ENCODE measurements around the gene C10orf90.

Gene C10orf90

DNA sequence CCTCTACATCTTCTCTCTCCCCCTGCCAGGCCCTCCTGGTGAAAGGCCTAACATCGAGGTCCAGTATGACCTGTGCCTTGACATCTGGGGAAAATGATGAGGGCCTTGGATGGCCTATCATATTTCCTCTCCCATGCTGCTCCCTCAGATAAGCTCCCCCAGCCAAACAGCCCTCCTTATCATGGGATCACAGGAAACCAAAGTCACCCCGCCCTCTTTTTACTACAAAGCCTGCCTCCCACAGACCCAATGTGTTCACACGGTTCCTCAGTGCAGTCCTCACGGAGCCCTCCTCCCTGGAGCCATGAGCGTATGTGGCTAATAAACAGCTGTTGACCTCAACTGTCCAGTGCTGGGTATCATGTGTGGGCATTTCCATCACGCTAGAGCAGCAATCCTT lies 32.0 kb downstream of the C10orf90 start:
- no peak overlapping the region for H3K4me3 ChIP-seq (ENCODE audit: low read depth, low read length)

DNA sequence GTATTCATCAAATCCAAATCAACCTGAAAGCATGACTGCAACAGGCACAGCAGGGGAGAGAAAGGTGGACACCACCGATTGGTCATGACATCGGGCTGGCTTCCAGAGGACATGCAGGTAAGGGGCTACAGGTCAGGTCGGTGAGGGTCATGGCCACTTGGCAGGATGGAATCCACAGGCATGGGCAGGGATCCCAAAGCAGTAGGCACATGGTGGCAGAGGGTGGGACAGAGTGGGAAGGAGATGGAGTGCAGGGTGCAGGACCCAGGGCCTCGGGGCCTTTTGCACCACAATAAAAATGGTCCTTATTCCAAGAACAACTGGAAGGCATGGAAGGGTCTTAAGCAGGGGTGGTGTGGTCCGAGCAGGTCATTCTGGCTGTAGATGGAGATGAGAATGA lies 33.0 kb downstream of the C10orf90 start:
- H3K4me3 ChIP-seq (ENCODE audit: low read depth, low read length): no peak overlapping the region

DNA sequence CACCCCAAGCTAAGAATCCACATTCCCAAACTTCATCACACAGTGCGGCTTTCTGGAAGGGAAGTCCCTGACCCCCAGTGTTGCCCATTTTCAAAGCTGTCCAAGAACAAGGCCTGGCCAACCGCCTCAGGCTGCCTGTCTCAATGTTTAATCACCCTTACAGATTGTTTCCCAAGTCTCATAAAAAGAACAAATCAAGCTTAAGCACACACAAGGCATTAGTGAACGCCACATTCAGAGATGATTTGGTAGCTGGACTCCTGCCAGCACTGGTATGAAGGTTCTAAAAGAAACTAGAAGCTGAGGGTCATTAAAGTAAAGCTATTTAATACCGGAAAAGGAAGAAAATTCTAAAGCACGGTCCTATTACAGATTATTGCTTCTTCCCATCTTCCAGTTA lies 35.6 kb downstream of the C10orf90 start:
- H3K4me3 ChIP-seq (ENCODE audit: low read depth, low read length): no peak overlapping the region

DNA sequence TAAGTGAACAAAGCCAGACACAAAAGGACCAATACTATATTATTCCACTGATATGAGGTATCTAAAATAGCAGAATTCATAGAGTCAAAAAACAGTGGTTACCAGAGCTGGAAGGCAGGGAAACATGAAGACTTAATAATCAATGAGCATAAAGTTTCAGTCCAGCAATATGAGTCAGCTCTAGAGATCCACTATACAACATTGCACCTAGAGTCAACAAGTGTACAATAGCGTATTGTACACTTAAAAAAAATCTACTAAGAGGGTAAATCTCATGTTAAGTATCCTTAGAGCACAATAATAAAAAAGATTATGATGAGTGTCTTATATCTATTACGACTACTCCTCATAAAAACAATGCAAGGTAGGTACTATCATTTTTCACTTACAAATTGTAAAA lies 36.1 kb downstream of the C10orf90 start:
- H3K4me3 ChIP-seq (ENCODE audit: low read depth, low read length): no peak overlapping the region

DNA sequence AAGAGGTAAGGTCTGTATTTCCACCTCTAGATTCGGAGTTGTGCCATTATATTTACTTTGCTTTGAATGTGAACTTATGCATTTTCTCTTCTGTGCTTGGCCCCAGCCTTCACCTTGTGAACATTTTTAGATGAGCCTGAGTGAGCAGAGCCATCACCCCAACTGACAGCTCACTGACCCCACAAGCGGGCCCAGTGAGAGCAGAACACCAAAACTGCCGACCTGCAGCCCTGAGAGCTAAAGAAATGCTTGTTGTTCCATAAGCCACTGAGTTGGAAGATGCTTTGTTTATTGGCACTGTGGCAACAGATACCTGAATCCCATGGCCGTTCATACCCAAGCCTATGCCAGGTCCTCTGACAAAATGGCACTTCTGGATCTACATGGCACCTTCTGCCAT lies 37.8 kb downstream of the C10orf90 start:
- H3K4me3 ChIP-seq (ENCODE audit: low read depth, low read length): no peak overlapping the region

DNA sequence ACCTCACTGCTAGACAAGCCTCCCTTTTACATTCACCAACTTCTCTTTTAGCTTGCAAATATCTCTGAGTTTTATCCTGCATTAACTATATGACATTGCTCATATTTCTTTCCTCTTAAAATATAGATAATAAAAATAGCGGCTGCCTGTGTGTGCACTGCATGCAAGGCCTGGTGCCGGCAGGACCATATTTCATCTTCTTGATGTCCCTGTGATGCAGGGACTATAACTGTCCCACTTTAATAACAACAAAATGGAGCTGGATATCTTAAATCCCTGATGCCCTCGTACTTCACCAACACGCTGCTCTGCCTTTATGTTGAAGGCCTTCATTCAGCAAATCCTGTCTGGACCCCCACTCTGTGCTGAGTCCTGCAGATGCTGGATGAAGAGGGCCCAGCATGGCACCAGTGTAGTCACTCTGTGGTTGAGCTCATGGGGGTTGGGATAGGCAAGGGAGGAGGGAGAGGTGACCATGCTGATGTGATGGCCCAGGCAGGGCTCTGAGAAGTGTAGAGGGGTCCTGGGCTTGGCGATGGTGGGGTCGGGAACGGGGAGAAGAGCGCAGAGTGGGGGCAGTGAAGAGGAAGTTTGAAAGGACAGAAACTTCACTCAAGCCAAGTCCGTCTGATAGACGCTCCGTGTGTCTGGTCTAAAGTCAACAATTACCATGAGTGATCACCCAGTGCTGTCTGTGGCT lies 40.4 kb downstream of the C10orf90 start:
- H3K4me3 ChIP-seq (ENCODE audit: low read depth, low read length): no peak overlapping the region

DNA sequence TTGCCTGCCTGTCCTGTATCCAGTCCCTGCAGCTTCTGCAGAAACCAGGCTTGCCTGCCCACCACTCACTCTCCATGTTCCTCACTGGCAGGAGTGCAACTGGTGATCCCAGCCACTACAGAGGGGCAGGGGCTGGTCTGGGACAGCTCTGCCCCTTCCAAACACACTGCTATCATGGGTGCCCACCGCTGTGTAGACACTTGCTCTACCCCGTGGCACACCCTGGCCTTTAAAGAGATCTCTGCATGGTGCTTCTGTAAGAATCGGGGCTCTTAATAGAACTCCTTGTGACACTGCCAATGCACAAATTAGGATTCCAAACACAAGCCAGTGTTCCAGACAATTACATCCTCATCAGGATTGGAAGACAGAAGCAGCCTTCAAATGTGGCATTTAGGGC lies 41.7 kb downstream of the C10orf90 start:
- no peak overlapping the region for H3K4me3 ChIP-seq (ENCODE audit: low read depth, low read length)

DNA sequence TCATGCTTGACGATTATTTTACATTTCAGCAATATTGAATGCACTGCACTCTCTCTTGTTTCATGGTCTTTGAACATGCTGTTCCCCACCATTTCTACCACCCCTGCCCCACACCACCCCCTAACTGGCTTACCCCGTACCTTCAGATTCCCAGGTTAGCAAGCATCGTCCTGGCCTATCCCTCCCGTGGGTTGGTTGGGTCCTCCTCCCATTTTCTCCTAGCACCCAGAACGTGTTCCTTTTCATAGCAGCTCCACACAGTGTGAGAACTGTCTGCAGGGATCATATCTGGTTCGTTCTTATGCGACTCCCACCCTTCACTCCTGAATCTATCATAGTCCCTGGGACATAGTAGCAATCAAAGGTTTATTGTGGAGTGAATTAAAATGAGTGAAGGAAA lies 48.6 kb downstream of the C10orf90 start:
- no peak overlapping the region for H3K4me3 ChIP-seq (ENCODE audit: low read depth, low read length)

DNA sequence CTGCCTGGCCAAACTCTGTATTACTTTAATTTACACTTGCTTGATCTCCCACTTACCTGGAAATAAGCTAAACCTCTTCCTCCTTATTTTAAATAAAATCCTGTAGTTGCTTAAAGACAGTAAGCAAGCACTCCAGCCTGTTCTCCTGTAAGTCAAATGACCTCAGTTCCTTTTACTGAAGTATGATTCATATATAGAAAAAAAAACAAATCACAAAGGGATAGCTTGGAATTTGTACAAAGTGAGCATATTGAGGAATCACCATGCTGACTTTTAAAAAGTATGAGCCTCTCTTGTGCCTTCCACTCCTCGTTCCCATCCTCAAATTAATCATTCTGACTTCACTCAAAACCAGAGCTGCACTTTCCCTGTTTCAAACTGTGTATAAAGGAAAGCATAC lies 52.0 kb downstream of the C10orf90 start:
- H3K4me3 ChIP-seq (ENCODE audit: low read depth, low read length): no peak overlapping the region

DNA sequence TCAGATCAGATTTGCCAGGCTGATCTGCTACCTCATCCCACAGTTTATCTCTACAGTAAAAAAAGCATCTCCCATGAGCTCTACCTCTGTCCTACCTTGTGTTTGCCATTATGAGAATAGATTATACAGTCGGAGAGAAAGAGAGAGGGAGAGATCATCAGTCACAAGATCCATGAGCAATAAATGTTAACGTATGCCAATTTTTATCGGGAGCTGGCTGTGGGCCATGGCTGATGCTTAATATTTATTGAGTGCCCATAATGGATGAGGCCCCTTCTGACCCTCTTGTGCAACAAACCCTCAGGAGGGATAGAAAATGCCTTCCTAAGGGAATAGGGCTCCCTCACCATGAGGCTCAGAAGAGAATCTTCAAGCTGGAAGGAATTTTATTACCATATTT lies 52.8 kb downstream of the C10orf90 start:
- H3K4me3 ChIP-seq (ENCODE audit: low read depth, low read length): no peak overlapping the region

DNA sequence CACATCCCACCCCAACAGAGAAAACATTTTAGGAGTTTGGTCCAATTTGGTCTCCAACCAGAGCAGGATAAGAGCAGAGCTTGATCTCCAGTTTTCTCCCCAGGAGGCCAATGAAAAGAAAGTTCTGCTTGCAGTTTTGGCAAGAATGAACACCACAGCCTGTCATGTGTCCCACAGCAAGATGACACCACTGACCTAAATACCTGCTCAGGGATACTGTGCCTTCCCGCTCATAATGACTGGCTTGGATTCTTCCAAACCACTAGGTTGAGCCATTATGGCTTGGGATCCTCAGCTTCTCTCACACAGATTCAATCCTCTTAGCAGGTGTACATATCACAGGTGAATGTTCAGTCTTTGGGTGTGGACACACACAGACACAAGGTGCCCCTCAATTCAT lies 53.3 kb downstream of the C10orf90 start:
- no peak overlapping the region for H3K4me3 ChIP-seq (ENCODE audit: low read depth, low read length)

DNA sequence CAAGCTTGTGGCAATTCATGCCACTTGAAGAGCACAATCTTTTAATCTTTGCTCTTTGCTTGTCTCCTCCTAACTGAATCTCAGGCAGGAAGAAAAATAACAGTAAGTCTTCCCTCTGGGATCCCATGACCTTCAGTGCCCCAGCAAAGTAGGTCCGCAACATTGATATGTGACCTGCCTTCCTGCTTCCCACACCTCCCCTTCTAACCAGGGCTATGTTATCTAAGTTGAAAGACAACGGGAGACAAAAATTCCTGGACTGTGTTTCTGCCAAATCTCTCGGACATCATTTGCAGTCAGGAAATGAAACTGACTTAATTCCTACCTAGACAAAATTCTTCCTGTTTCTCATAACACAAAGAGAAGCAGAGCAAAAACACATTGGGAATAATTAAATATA lies 53.8 kb downstream of the C10orf90 start:
- no peak overlapping the region for H3K4me3 ChIP-seq (ENCODE audit: low read depth, low read length)

DNA sequence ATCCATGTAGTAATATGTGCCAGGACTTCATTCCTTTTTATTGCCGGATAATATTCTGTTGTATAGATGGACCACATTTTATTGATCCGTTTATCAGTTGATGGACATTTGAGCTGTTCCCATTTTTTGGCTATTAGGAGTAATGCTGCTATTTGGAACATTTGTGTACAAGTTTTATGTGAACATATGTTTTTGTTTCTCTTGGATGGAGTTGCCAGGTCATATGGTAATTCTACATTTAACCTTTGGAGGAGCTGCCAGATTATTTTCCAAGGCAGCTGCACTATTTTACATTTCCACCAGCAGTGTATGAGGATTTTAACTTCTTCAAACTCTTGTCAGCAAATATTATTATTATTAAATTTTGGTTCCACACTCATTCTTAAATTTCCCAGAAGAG lies 59.2 kb downstream of the C10orf90 start:
- no peak overlapping the region for H3K4me3 ChIP-seq (ENCODE audit: low read depth, low read length)

DNA sequence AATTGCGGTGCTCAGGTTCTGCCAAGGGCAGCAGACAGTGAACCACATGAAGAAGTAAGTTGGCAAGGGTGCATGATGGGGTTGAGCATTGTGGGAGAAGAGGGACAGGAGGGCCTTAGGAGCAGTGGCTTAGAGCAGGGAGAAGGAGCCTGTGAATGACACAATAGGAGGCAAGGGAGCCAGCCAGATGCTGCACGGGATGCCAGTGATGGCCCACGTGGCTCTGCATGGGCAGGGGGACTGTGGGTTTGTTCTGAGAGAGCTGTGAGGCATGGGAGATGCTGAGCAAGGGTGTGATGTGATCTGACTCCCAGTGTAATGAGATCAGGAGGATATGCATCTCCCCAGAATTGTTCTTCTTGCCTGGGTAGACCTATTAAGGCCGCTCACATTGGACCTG lies 60.9 kb downstream of the C10orf90 start:
- no peak overlapping the region for H3K4me3 ChIP-seq (ENCODE audit: low read depth, low read length)

DNA sequence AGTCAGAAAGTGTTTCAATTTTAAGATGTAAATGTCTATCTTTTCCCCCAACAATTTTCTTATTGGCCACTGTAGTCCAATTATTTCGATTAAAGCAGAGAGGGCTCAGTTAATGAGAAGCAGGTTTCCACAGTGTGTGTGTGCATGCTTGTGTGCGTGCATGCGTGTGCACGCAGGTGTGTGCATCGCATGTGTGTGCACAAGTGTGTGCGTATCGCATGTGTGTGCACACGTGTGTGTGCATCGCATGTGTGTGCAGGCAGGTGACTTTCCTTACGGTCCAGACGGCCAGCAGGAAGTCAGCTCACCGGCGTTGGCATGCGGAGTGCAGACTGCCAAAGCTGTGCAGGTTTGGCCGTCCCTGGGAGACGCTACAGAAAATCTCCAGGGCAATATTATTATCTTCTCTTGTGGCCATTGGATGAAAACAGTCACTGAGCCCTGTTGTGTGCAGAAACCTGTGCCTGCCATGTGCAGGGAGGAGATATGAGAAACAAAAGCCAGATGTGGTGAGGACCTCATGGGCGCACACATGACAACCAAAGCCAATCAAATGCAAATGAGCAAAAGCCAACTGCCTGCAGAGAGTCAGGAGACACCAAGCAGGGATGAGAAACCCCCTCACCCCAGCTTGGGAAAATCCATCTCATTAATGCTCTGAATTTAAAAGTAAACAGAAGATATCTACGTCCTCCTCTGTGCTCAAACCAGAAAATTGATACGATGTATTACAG lies 70.4 kb downstream of the C10orf90 start:
- H3K4me3 ChIP-seq (ENCODE audit: low read depth, low read length): no peak overlapping the region

DNA sequence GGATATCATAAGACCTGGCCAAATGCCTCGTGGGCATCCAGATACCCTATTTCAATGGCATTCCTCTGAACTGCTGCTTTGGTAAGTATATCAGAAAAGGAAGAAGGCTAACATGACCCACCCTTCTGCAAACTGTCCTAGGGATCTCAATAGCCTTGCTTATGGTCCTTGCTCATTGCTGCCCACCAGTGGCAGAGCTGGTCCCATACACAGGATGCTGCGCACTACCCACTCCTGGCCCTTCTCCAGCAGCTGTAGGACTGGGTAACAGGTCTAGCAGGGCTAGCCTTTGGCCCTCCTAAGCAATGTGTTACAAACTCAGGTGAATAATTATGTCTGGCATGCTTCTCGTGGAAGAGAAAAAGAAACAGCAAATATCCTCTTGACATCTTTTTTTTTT lies 72.5 kb downstream of the C10orf90 start:
- H3K4me3 ChIP-seq (ENCODE audit: low read depth, low read length): no peak overlapping the region

DNA sequence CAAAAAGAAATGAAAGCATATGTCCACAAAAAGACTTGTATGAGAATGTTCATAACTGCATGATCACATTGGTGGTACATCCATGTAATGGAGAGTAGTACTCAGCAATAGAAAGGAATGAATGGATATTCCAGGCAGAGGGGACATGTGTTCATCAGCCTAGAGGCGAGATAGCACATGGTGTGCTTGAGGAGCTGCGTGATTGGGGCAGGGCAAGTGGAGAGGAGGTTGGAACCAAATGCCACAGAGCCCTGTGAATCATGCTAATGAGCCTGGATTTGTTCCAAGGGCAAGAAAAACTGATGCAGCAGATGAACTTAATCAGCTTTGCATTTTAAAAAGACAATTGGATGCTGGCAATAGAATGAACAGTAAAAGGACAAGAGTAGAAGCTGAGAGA lies 73.3 kb downstream of the C10orf90 start:
- no peak overlapping the region for H3K4me3 ChIP-seq (ENCODE audit: low read depth, low read length)

DNA sequence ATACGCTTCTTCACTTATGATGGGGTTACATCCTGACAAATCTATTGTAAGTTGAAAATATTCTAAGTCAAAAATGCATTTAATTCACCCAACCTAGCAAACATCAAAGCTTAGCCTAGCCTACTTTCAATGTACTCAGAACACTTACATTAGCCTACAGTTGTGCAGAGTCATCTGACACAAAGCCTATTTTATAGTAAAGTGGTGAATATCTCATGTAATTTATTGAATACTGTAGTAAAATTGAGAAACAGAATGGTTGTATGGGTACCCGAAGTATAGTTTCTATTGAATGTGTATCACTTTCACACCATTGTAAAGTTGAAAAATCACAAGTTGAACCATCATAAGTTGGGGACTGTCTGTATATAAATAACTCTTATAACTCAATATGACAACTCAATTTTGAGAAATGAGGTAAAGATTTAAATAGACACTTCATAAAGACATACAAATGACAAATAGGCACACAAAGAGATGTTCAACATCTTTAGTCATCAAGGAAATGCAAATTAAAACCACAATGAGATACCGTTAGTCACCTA lies 73.9 kb downstream of the C10orf90 start:
- no peak overlapping the region for H3K4me3 ChIP-seq (ENCODE audit: low read depth, low read length)

DNA sequence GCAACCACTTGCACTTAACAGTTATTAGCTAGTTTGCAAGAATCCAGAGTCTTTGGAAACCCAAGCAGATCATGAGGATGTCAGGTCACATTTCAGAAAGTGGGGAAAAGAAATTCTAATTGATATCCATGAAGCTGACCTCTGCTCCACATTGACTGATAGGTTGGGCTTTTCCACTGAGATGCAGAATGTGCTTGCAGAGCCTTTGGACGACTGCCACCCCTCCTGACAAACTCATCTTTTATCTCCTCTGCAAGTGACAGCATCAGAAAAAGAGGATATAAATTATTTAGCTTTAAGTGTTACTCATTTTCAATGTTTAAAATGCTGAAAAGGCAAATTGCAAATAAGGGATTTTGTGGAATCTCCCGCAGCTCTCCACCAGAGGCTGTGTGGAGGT lies 75.3 kb downstream of the C10orf90 start:
- no peak overlapping the region for H3K4me3 ChIP-seq (ENCODE audit: low read depth, low read length)

DNA sequence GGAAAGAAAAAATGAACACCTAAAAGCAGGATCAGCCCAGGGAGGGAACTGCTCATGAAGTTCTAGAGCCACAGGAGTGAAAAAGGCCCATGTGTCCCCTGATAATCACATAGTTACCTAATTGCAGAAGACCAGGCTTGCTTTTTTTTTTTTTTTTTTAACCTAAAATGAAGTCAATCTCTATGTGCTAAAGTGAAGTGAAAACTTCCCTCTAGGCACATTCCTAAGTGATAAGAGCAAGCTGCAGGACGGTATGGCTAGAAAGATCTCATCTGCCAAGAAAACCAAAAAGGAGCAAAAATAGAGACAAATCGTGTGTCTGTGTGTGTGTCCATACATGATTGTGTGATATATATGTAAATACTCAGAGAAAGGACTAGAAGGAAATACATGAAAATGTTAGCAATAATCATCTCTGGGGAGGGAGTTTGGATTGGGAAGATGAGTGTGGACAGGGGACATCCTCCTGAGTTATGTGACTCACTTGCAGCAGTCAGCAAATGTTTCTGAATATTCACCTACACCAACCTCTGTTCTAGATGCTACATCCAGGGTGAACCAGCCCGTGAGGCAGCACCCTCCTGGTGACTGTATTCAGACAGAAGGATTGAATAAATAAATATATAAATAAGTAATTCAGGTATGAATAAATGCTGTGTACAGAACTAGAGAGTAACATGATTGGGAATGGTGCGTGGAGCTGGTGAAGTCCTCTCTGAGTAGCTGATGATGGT lies 76.4 kb downstream of the C10orf90 start:
- H3K4me3 ChIP-seq (ENCODE audit: low read depth, low read length): no peak overlapping the region

DNA sequence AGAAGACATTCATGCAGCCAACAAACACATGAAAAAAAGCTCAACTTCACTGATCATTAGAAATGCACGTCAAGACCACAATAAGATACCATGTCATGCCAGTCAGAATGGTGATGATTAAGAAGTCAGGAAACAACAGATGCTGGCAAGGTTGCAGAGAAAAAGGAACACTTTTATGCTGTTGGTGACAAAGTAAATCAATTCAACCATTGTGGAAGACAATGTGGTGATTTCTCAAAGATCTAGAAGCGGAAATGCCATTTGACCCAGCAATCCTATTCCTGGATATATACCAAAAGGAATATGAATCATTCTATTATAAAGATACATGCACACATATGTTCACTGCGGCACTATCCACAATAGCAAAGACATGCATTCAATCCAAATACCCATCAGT lies 77.6 kb downstream of the C10orf90 start:
- no peak overlapping the region for H3K4me3 ChIP-seq (ENCODE audit: low read depth, low read length)

DNA sequence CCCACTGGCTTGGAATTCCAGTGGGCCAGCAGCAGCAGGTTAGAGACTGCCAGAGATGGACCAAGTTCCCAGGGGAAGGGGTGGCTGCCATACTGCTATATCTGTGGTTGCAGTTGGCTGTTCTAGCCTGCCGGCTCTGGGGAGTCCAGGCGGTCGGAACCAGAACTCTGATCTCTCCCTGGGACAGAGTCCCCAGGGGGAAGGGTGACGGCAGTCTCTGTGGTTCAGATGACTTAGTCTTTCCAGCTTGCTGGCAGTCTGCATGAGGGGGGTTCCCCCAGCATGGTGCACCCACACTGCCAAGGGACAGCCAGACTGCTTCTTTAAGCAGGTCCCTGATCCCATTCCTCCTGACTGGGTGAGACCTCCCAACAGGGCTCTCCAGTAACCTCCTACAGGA lies 82.5 kb downstream of the C10orf90 start:
- no peak overlapping the region for H3K4me3 ChIP-seq (ENCODE audit: low read depth, low read length)
